Sigmoid colon (tissue), 7 donors: ENCODE measurements around the gene CTNND2. TPM values are rescaled to one million over a fixed set of nuclear protein-coding genes. Genes with fewer than 3 reads are reported as not detected.

ENCODE experiments used
- DNase-seq: peaks from one replicate; pipeline ENCODE4 v3.0.0-alpha.2; 2019
- H3K27ac ChIP-seq, 4 donors: fragments of 200-600 bp; sonication (generic); one replicate each; pipeline ENCODE4 v1.5.1; 2016 to 2019; ENCODE audit warnings: mild to moderate bottlenecking in 1 of 4
- H3K27me3 ChIP-seq, 3 donors: fragments of 200-600 bp; sonication (generic); one replicate each; pipeline ENCODE4 v1.5.1; 2019; ENCODE audit warnings: mild to moderate bottlenecking in 1 of 3
- H3K36me3 ChIP-seq, 4 donors: fragments of 200-600 bp; sonication (generic); one replicate each; pipeline ENCODE4 v1.5.1; 2016 to 2019
- H3K4me1 ChIP-seq, 4 donors: fragments of 200-600 bp; sonication (generic); one replicate each; pipeline ENCODE4 v1.5.1; 2017 to 2019
- H3K4me3 ChIP-seq, 4 donors: fragments of 200-600 bp; sonication (generic); one replicate each; pipeline ENCODE4 v1.5.1; 2017 to 2019; ENCODE audit warnings: mild to moderate bottlenecking in 2 of 4, moderate library complexity in 1 of 4
- H3K9me3 ChIP-seq, 4 donors: fragments of 200-600 bp in 3 of 4; sonication (generic) in 3 of 4; one replicate each; pipeline versions ENCODE4 v1.5.1 to v1.6.1; 2013 to 2019
- CTCF ChIP-seq, 4 experiments: fragments of 450-650 bp in 3 of 4; fragments of 200-600 bp in 1 of 4; IDR thresholded peaks; one replicate each; pipeline ENCODE4 v1.5.1; 2016 to 2019; ENCODE audit warnings: antibody characterized with exemption in 4 of 4, mild to moderate bottlenecking in 3 of 4, moderate library complexity in 2 of 4
- EP300 ChIP-seq, 4 donors: sonication (generic); formaldehyde crosslinking; IDR thresholded peaks; one replicate each; pipeline ENCODE4 v1.6.1; 2017; ENCODE audit warnings: antibody characterized with exemption in 4 of 4
- POLR2A ChIP-seq, 2 donors: fragments of 450-650 bp; IDR thresholded peaks; one replicate each; pipeline ENCODE4 v1.6.1; 2016; ENCODE audit warnings: antibody characterized with exemption in 2 of 2, mild to moderate bottlenecking in 2 of 2, moderate library complexity in 2 of 2
- POLR2AphosphoS5 ChIP-seq, 4 donors: sonication (generic); formaldehyde crosslinking; IDR thresholded peaks; one replicate each; pipeline ENCODE4 v1.6.1; 2017; ENCODE audit warnings: antibody characterized with exemption in 4 of 4
- WGBS, 2 donors: extraction: QIAGEN DNeasy Blood & Tissue Kit; methylation state at CpG; one replicate each; pipeline ENCODE4 v1.1.7; 2013; 5-methylcytosine and 5-hydroxymethylcytosine counted together
- intact Hi-C: fragments of 100-400 bp; cut with DNase I; formaldehyde crosslinking; loops from one replicate; pipeline ENCODE4 v1.15.1; 2023
- polyA plus RNA-seq, 3 donors: library from polyadenylated mRNA; stranded (reverse); fragments of 200-250 nt; gene quantifications; one replicate each; pipeline ENCODE4 v1.2.3, GENCODE V29; 2013
- total RNA-seq, 4 donors: library from RNA; depleted of rRNA; stranded (reverse); fragments of >200 nt; gene quantifications; one replicate each; pipeline ENCODE4 v1.1.0, GENCODE V29; 2016
- donor health status: healthy with polysubstance abuse.
- donor health status: Bipolar disorder and iron deficiency.
- donor health status: healthy.

The CTNND2 gene
- total and polyA plus RNA-seq, 7 donors, result 0.36 to 2.5 (median 0.84) TPM; not detected in 1

- intact Hi-C loops, result no loop called here
- H3K27me3 ChIP-seq, result no peaks in the 10 kb centered on the region
- no peaks in the 10 kb centered on the region for H3K4me1 ChIP-seq
- no peaks in the 10 kb centered on the region for H3K9me3 ChIP-seq
- no peak overlapping the region for H3K4me3 ChIP-seq
- H3K27ac ChIP-seq, result no peak overlapping the region
- TF ChIP-seq EP300 (IDR thresholded peaks at IDR 0.05), result no peak
- TF ChIP-seq POLR2A (IDR thresholded peaks at IDR 0.05), result no peak
- no peak for TF ChIP-seq CTCF (IDR thresholded peaks at IDR 0.05)
- TF ChIP-seq POLR2AphosphoS5 (IDR thresholded peaks at IDR 0.05), result no peak
- no peaks in the 10 kb centered on the region for H3K36me3 ChIP-seq
- WGBS, 2 donors, result 71 to 85% methylated on average over 3 of the region's 3 CpGs
- no peak for DNase-seq
Measured at GRCh38 chr5:11157132-11157531, 747.1 kb downstream of the CTNND2 start.

GRCh38 chr5:11153670-11154382 lies 750.4 kb downstream of the CTNND2 start:
- Histone ChIP-seq H3K27ac (no peak overlapping the region), H3K4me3 (no peak overlapping the region), H3K36me3 (no peaks in the 10 kb centered on the region), H3K27me3 (no peaks in the 10 kb centered on the region), H3K9me3 (no peaks in the 10 kb centered on the region), H3K4me1 (no peaks in the 10 kb centered on the region)
- WGBS, 2 donors, result 75 to 84% methylated on average over 12 of the region's 12 CpGs
- TF ChIP-seq POLR2AphosphoS5 (IDR thresholded peaks at IDR 0.05), result no peak
- TF ChIP-seq POLR2A (IDR thresholded peaks at IDR 0.05), result no peak
- no peak for TF ChIP-seq CTCF (IDR thresholded peaks at IDR 0.05)
- TF ChIP-seq EP300 (IDR thresholded peaks at IDR 0.05), result no peak
- DNase-seq, result no peak
- intact Hi-C loops, result no loop called here

- WGBS, 2 donors, result 83 to 90% methylated on average over 8 of the region's 8 CpGs
- H3K36me3 ChIP-seq, result no peaks in the 10 kb centered on the region
- H3K4me3 ChIP-seq, result no peak overlapping the region
- no peaks in the 10 kb centered on the region for H3K4me1 ChIP-seq
- no peaks in the 10 kb centered on the region for H3K27me3 ChIP-seq
- no peak for DNase-seq
- intact Hi-C loops, result no loop called here
- TF ChIP-seq EP300 (IDR thresholded peaks at IDR 0.05) (no peak), CTCF (IDR thresholded peaks at IDR 0.05) (no peak), POLR2AphosphoS5 (IDR thresholded peaks at IDR 0.05) (no peak), POLR2A (IDR thresholded peaks at IDR 0.05) (no peak)
- H3K27ac ChIP-seq, result no peak overlapping the region
- no peaks in the 10 kb centered on the region for H3K9me3 ChIP-seq
Measured at GRCh38 chr5:11152368-11152767, 751.9 kb downstream of the CTNND2 start.

GRCh38 chr5:11150976-11151375 lies 753.3 kb downstream of the CTNND2 start:
- Histone ChIP-seq H3K9me3 (no peaks in the 10 kb centered on the region), H3K4me1 (no peaks in the 10 kb centered on the region), H3K27ac (no peak overlapping the region), H3K4me3 (no peak overlapping the region), H3K36me3 (no peaks in the 10 kb centered on the region), H3K27me3 (no peaks in the 10 kb centered on the region)
- WGBS, 2 donors, result 66 to 77% methylated on average over 5 of the region's 5 CpGs
- DNase-seq, result no peak
- intact Hi-C loops, result no loop called here
- TF ChIP-seq EP300 (IDR thresholded peaks at IDR 0.05), result no peak
- no peak for TF ChIP-seq POLR2A (IDR thresholded peaks at IDR 0.05)
- no peak for TF ChIP-seq CTCF (IDR thresholded peaks at IDR 0.05)
- TF ChIP-seq POLR2AphosphoS5 (IDR thresholded peaks at IDR 0.05), result no peak
